ENCODE results near the gene ACAP2. TPM values are rescaled to one million over a fixed set of nuclear protein-coding genes. Genes with fewer than 3 reads are reported as not detected.
"Not testable (repeated sequence)": the region's sequence is repeated elsewhere in the genome, so short reads cannot be mapped to it uniquely, and the experiment has no call there.

ACAP2 gene
- total RNA-seq, 1 donor from 2014 or later: 58.9 TPM

GRCh38 chr3:195291121-195291520, 151.7 kb downstream of the ACAP2 start:
- no peak for DNase-seq (ENCODE audit: low spot score)

DNA sequence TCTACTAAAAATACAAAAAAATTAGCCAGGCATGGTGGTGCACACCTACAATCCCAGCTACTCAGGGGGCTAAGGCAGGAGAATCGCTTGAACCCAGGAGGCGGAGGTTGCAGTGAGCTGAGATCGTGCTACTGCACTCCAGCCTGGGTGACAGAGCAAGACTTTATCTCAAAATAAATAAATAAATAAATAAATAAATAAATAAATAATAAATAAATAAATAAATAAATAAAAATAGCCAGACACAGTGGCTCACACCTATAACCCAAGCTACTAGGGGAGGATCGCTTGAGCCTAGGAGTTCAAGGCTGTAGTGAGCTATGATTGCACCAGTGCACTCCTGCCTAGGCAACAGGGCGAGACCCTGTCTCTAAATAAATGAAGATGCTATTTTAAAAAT, 152.2 kb downstream of the ACAP2 start:
- not testable (repeated sequence) for DNase-seq (ENCODE audit: low spot score)

DNA sequence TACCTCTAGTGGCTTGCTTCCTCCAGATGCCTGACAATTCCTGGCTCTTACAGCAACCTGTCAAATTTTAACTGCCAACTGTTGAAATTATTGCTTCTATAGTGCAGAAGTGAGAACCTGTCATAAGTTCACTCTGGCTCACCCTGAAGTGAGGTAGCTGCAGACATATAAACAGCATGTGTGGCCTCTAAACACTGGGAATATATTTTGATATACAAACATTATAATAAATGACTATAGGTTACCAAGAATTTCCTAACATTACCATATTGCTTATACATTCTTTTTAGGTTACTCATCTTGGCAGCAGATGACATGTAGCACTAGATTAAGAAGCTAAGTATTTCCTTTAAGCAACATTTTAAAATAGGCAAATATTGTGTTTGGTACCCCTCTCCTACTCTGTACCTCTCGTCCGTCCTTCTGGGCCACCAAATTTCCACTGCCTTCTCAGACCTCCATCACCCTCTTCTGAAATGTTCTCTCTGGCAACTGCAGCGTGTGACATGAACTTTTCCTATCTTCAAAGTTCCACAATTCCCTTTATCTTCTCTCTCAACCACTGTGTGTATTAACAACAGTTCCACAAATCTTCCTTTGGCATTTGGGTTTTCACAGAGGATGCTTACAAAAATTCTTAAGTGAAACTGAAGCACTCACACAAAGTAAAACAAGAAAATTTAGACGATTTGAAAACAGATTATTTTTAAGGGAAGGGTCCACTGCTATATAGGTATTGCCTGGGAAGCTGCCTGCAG, 156.5 kb downstream of the ACAP2 start:
- no peak for DNase-seq (ENCODE audit: low spot score)

- no peak for DNase-seq (ENCODE audit: low spot score)
These were observed 157.4 kb downstream of the ACAP2 start for GRCh38 chr3:195285372-195285771.

DNA sequence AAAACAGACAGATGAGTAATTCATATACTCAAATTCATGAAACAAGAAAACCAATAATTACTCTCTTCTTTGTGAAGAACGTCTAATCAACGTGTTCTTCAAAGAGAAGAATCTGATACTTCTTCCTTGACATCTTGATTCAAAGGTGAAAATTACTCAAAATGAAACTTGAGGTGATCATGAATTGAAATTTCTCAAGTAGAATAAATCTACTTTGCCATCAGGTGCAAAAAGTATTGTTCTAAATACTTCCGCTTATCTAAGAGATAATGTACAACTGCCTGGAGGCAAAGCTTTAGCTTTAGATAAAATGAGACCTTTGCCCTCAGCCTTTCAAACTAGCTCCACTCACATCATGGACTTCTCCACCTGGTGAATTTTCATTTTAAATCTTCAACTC, 158.0 kb downstream of the ACAP2 start:
- no peak for DNase-seq (ENCODE audit: low spot score)

GRCh38 chr3:195282961-195283360, 159.9 kb downstream of the ACAP2 start:
- no peak for DNase-seq (ENCODE audit: low spot score)

GRCh38 chr3:195274259-195274966, 168.4 kb downstream of the ACAP2 start:
- no peak for DNase-seq (ENCODE audit: low spot score)

DNA sequence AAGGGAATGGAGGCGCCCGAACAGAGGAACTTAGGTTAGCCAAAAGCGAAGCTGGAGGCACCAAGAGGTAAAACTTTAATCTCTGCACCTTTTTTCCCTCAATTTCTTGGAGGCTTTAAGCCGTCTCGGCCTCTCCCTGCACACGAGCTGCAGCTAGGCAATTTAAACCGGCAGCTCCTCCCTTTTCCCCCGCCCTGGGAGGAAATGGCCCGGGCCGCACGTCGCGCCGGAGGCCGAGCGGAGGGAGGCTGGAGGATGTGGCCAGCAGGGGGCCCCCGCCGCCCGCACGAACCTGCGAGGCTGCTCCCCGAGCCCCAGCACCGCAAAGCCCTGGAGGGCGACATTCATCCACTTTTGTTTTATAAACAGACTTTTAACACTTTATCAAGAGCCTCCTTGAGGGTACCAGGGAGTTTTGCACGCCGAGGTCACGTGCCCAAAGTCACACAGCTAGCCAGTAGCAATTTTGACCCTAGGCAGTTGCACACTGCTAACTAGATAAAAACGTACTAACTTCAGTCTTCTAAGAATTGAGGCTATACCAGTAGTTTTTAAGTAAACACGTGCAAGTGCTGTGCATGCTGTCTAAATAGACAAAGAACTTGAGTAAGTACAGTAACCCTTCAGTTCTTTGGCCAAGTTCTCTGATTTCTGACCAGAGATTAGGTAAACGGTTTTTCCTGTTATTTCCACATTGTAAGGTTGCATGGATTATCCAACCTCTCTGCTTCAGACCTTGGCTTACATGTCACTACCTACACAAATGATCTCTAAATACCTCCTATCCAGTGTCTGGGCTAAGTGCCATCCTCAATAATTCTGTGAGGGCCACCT, 171.2 kb downstream of the ACAP2 start:
- DNase-seq (ENCODE audit: low spot score): peak; percentile 90

- peak; percentile 90 for DNase-seq (ENCODE audit: low spot score)
These were observed 171.9 kb downstream of the ACAP2 start, which contains the start of gene XXYLT1 for GRCh38 chr3:195270817-195271409. XXYLT1 (minus strand) TSS chr3:195271159; CDS start chr3:195271058, 101 bp downstream.

DNA sequence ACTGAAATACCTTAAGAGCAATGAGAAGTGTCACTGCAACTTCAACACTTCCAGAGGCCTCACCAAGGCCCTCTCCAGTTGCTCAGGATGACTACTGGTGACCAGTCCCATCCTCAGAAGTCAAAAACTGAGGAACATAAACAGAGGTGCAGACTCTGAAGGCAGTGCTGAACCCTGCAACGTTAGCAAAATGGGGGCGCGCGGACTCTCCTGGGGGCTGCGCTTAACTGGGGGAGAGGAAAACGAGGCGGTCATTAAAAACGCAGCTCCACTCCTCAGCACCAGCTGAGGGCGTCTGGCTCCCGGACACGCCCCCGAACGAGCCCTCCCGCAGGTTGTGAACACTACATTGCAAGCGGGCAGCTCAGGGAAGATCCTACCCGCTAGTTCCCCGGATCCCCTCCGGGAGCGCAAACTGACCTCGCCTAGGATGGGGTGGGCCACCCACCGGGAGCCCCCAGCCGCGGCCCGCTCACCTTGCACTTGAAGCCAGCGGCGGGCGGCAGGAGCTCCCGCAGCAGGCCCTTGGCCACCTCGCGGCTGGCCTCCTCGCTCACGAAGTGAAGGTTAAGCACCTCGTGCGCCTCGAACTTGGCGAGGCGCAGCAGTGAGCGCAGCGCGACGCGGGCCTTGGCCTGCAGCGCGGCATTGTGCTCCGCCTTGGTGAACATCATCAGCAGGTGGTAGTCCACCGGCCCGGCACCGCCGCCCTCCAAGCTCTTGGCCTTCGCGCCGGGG, 172.6 kb downstream of the ACAP2 start:
- no peak for DNase-seq (ENCODE audit: low spot score)

DNA sequence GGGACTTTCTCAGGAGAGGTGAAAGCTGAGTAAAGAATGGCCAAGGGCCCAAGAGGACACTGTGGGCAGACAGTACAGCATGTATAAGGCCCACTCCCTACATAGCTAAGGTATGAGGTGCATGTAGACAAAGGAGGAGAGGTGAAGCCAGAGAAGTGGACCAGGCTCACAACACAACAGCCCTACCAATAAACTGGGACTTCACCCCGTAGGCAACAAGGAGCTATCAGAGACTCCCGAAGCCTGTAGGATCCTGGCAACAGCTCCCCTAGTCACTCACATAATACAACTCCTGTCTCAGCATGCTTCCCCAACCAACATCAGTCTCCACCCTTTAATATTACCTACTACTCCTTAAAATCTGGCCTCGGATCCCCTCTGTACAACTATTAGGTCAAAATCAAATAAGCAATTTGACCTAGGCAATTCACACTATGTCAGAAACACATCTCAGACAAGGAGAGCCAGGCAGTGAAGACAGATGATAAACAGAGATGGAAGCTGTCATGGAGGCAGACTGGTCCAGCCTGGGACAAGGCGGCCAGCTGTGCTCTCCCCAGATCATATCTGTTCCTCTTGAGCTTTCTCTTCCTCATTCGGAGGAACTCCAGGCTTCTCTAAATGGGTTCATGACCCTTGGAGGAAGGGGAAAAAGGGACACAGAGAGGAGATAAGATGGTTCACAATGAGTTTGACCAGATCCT, 173.3 kb downstream of the ACAP2 start:
- no peak for DNase-seq (ENCODE audit: low spot score)

GRCh38 chr3:195268576-195269309, 174.1 kb downstream of the ACAP2 start:
- DNase-seq (ENCODE audit: low spot score): no peak

DNA sequence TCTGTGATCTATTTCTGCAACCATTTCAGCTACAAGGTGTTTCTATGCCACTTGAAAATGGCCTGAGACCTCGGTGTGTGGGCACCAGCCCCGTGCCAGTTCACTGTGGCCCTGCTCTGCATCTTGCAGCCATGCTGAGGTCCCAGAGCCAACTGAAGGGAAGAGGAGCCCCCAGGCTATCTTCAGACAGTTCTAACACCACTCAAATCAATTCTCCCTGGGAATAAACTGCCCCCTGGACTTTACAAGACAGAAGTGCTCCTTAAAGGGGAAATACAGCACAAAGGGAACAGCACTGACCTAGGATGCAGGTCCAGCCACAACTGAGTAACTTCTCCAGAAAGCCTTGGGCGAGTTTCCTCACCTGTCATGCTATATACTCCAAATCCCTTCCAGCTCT, 175.7 kb downstream of the ACAP2 start:
- DNase-seq (ENCODE audit: low spot score): no peak

GRCh38 chr3:195266428-195266827, 176.4 kb downstream of the ACAP2 start:
- DNase-seq (ENCODE audit: low spot score): no peak

DNA sequence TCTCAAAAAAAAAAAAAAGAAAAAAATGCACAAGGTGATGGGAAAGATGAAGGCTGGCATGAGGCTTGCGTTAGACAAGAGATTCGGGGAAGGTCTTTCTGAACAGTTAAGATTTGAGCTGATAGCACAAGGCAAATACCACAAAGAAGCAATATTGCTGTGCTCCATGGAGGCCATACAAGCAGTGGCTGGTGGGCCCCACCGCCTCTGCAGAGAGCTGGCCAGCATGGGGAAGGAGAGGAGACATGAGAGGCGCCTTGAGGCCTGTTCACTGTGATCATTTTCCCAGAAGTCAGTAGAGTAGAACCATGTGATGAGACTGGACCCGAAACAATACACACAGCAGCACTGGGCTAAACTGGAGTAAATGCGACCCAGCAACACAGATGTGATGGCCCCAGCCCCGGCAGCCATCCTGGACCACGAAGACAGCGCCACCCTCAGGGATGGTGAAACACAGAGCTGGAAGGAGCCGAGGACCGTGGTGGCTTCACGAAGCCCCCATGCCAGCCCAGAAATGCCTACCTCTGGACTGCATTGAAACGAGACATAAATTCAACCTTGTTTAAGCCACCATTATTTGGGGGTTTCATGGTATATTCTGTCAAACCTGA, 177.3 kb downstream of the ACAP2 start:
- DNase-seq (ENCODE audit: low spot score): no peak

- DNase-seq (ENCODE audit: low spot score): no peak
These were observed 178.8 kb downstream of the ACAP2 start for GRCh38 chr3:195263925-195264600.

GRCh38 chr3:195263193-195263924, 179.5 kb downstream of the ACAP2 start:
- no peak for DNase-seq (ENCODE audit: low spot score)

GRCh38 chr3:195261925-195262324, 180.9 kb downstream of the ACAP2 start:
- DNase-seq (ENCODE audit: low spot score): no peak

All from ureter (tissue), 1 donor.